Endothelial cell of umbilical vein (primary cell): ENCODE measurements around the gene NDUFA8. TPM values are rescaled to one million over a fixed set of nuclear protein-coding genes. Genes with fewer than 3 reads are reported as not detected.

ENCODE experiments used
- BruUV-seq: library from RNA; stranded (reverse); fragments of 400-500 nt; replicated peaks from 2 replicates; lab custom pipeline; 2021; lab: Mats Ljungman, UMichigan
- CTCF ChIA-PET: fragments of 300-600, 350-600 bp; sonication (Branson Sonifier 250); formaldehyde crosslinking; loops from one replicate; lab custom pipeline; 2021; ENCODE audit warnings: antibody characterized with exemption, inconsistent platforms; lab: Charles Lee
- POLR2A ChIA-PET: fragments of 300-600, 350-600 bp; sonication (Branson Sonifier 250); formaldehyde crosslinking; loops from one replicate; lab custom pipeline; 2021; ENCODE audit warnings: antibody characterized with exemption, inconsistent platforms; lab: Charles Lee
- DNase-seq: peaks from one replicate; pipeline ENCODE4 v3.0.0-alpha.2; 2011; ENCODE audit warnings: low read depth, low spot score
- FAIRE-seq: peaks from 2 replicates; lab custom pipeline; 2011; peaks lifted over from hg19 to GRCh38; lab: Jason Lieb, UNC
- H2AFZ ChIP-seq: 2 replicates; pipeline ENCODE4 v1.6.0; 2012; ENCODE audit warnings: low read depth, low read length, control low read depth, inconsistent platforms
- H3K27ac ChIP-seq: 2 replicates; pipeline ENCODE4 v1.5.1; 2011; ENCODE audit warnings: low read depth, mild to moderate bottlenecking, control low read depth, low read length, moderate library complexity; ENCODE audit not compliant: insufficient read depth
- H3K27me3 ChIP-seq, 2 experiments: 2 replicates each; pipeline versions ENCODE4 v1.6.0 to v1.6.1; 2011; ENCODE audit warnings: low read length in 2 of 2, mixed read lengths in 1 of 2; ENCODE audit not compliant: control insufficient read depth in 2 of 2, insufficient read depth in 2 of 2
- H3K36me3 ChIP-seq, 2 experiments: 2 replicates in 1 of 2; 3 replicates in 1 of 2; pipeline ENCODE4 v1.5.1; 2011; ENCODE audit warnings: low read length in 2 of 2, mild to moderate bottlenecking in 1 of 2, moderate library complexity in 1 of 2; ENCODE audit not compliant: control insufficient read depth in 2 of 2, insufficient read depth in 2 of 2; ENCODE audit errors: extremely low read depth in 1 of 2
- H3K4me1 ChIP-seq: 3 replicates; pipeline ENCODE4 v1.5.1; 2011; ENCODE audit warnings: mild to moderate bottlenecking, low read length; ENCODE audit not compliant: control insufficient read depth, insufficient read depth; ENCODE audit errors: extremely low read depth
- H3K4me2 ChIP-seq: 2 replicates; pipeline ENCODE4 v1.6.1; 2011; ENCODE audit warnings: low read length, control low read depth, mixed read lengths; ENCODE audit not compliant: insufficient read depth
- H3K4me3 ChIP-seq, 3 experiments: fragments of 200-600 bp in 1 of 3; sonication (generic), shearing (Covaris generic) in 1 of 3; replicated peaks in 1 of 3; 2 replicates each; pipeline ENCODE4 v1.5.1; 2011 to 2016; ENCODE audit warnings: control low read depth in 3 of 3, low read length in 3 of 3, mild to moderate bottlenecking in 2 of 3, inconsistent platforms in 1 of 3, low read depth in 1 of 3, moderate library complexity in 1 of 3; ENCODE audit not compliant: insufficient read depth in 1 of 3
- H3K79me2 ChIP-seq: 2 replicates; pipeline ENCODE4 v1.6.0; 2012; ENCODE audit warnings: low read length, inconsistent platforms; ENCODE audit not compliant: control insufficient read depth, insufficient read depth
- H3K9ac ChIP-seq: replicated peaks from 2 replicates; pipeline ENCODE3; 2011; ENCODE audit warnings: low read length, control low read depth; ENCODE audit not compliant: insufficient read depth; ENCODE audit errors: extremely low read depth
- H3K9me1 ChIP-seq: replicated peaks from 3 replicates; pipeline ENCODE4 v1.6.0; 2011; ENCODE audit warnings: mild to moderate bottlenecking, low read length; ENCODE audit not compliant: control insufficient read depth, insufficient read depth; ENCODE audit errors: extremely low read depth
- H3K9me3 ChIP-seq: replicated peaks from 2 replicates; pipeline ENCODE4 v1.5.1; 2012; ENCODE audit warnings: low read length, inconsistent platforms; ENCODE audit not compliant: control insufficient read depth, insufficient read depth
- H4K20me1 ChIP-seq: replicated peaks from 2 replicates; pipeline ENCODE3; 2011; ENCODE audit warnings: mild to moderate bottlenecking, low read length; ENCODE audit not compliant: control insufficient read depth, insufficient read depth; ENCODE audit errors: extremely low read depth
- EZH2 ChIP-seq: IDR thresholded peaks from 2 replicates; pipeline ENCODE4 v1.6.1; 2012; ENCODE audit warnings: borderline replicate concordance, low read depth, mild to moderate bottlenecking, moderate library complexity, low read length, inconsistent platforms; ENCODE audit not compliant: severe bottlenecking
- FOS ChIP-seq: IDR thresholded peaks from 2 replicates; pipeline ENCODE4 v1.6.1; 2011; ENCODE audit warnings: mild to moderate bottlenecking, low read length, moderate library complexity, borderline replicate concordance; ENCODE audit not compliant: insufficient read depth
- GATA2 ChIP-seq: IDR thresholded peaks from 2 replicates; pipeline ENCODE4 v1.7.0; 2011; ENCODE audit warnings: low read depth, mild to moderate bottlenecking, moderate library complexity, mixed read lengths, low read length; ENCODE audit not compliant: insufficient read length, insufficient read depth
- JUN ChIP-seq: IDR thresholded peaks from 2 replicates; pipeline ENCODE4 v1.6.1; 2011; ENCODE audit warnings: borderline replicate concordance, low read depth; ENCODE audit not compliant: insufficient read length, insufficient read depth
- MAX ChIP-seq: IDR thresholded peaks from 2 replicates; pipeline ENCODE4 v1.6.1; 2011; ENCODE audit not compliant: insufficient read depth, insufficient read length
- MYC ChIP-seq: IDR thresholded peaks from one replicate; pipeline ENCODE4 v1.6.1; 2011; ENCODE audit warnings: mild to moderate bottlenecking, low read depth, low read length
- POLR2A ChIP-seq: IDR thresholded peaks from 2 replicates; pipeline ENCODE4 v1.6.1; 2012; ENCODE audit warnings: low read depth, mild to moderate bottlenecking, control low read depth, low read length
- POLR2AphosphoS5 ChIP-seq: IDR thresholded peaks from 2 replicates; pipeline ENCODE4 v1.6.1; 2012; ENCODE audit warnings: low read depth, mild to moderate bottlenecking, control low read depth, low read length, moderate library complexity; ENCODE audit not compliant: insufficient read depth
- dilution Hi-C: fragments of 300-500 bp; cut with MboI; formaldehyde crosslinking; loops from one replicate; pipeline ENCODE4 v1.15.0; 2019; ENCODE audit warnings: low sequenced_read_pairs; ENCODE audit not compliant: extremely low pct_ligation_motif_present
- intact Hi-C: fragments of 100-400 bp; cut with micrococcal nuclease; formaldehyde crosslinking; loops from one replicate; pipeline ENCODE4 v1.10.0; 2022
- polyA plus RNA-seq, 4 experiments: library from polyadenylated mRNA; depleted of rRNA in 3 of 4; stranded (reverse) in 3 of 4; unstranded in 1 of 4; fragments of >200 nt; gene quantifications; 2 replicates each; pipeline versions ENCODE4 v1.2.1 to v1.2.3, GENCODE V29; 2011 to 2012; ENCODE audit warnings: missing spikeins in 1 of 4
- total RNA-seq: library from RNA; stranded (reverse); gene quantifications from 2 replicates; pipeline ENCODE4 v1.2.3, GENCODE V29; 2021
- TF ChIP-seq, protein P1 (sequence below), 2 donors: IDR thresholded peaks; 1 replicate in 1 of 2; 2 replicates in 1 of 2; pipeline ENCODE4 v1.5.1; 2011; ENCODE audit warnings: low read length in 2 of 2, mild to moderate bottlenecking in 2 of 2, moderate library complexity in 2 of 2, control low read depth in 1 of 2, inconsistent platforms in 1 of 2, low read depth in 1 of 2; ENCODE audit not compliant: insufficient read depth in 1 of 2; ENCODE audit errors: extremely low read depth in 1 of 2

The NDUFA8 gene
- total and polyA plus RNA-seq, 2 donors (not counting 3 experiments of a cell fraction or from before 2014, with no cell fraction given), result 68.2 to 100 TPM

DNA sequence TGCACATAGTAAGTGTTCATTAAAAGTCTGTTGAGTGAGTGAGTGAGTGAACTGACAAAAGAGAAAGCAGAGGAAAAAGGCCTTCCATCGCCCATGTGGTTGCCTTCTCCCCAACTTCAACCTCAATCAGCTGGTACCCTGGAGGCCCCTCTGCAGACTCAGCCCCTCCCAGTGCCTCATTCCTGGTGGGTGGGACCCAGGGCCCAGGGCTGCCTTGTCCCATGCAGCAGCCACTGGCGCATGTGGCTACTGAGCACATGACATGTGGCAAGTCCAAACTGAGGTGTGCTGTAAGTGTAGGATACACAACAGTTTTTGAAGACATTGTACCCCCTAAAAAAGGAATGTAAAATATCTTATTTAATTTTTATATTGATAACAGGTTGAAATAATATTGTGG, 29.6 kb downstream of the NDUFA8 start:
- no peaks in the 10 kb centered on the region for H3K9me3 ChIP-seq
- H3K27ac ChIP-seq, result no peak overlapping the region
- no peak for FAIRE-seq
- H3K4me3 ChIP-seq, result no peak overlapping the region
- H3K36me3 ChIP-seq, result no peaks in the 10 kb centered on the region
- TF ChIP-seq POLR2A, result no peak
- TF ChIP-seq MYC, result no peak
- no peak for TF ChIP-seq JUN
- no peak for TF ChIP-seq GATA2
- TF ChIP-seq FOS, result no peak
- TF ChIP-seq MAX, result no peak
- TF ChIP-seq, protein P1, sequence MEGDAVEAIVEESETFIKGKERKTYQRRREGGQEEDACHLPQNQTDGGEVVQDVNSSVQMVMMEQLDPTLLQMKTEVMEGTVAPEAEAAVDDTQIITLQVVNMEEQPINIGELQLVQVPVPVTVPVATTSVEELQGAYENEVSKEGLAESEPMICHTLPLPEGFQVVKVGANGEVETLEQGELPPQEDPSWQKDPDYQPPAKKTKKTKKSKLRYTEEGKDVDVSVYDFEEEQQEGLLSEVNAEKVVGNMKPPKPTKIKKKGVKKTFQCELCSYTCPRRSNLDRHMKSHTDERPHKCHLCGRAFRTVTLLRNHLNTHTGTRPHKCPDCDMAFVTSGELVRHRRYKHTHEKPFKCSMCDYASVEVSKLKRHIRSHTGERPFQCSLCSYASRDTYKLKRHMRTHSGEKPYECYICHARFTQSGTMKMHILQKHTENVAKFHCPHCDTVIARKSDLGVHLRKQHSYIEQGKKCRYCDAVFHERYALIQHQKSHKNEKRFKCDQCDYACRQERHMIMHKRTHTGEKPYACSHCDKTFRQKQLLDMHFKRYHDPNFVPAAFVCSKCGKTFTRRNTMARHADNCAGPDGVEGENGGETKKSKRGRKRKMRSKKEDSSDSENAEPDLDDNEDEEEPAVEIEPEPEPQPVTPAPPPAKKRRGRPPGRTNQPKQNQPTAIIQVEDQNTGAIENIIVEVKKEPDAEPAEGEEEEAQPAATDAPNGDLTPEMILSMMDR (IDR thresholded peaks at IDR 0.05; ENCODE audit: extremely low read depth in 1 of 2, insufficient read depth in 1 of 2, low read depth in 1 of 2, low read length in 2 of 2), result no peak
- no peak for TF ChIP-seq EZH2
- no peak for TF ChIP-seq POLR2AphosphoS5
- H3K27me3 ChIP-seq, result no peaks in the 10 kb centered on the region
- no peaks in the 10 kb centered on the region for H3K79me2 ChIP-seq
- peaks cover 39% of the 10 kb centered on the region for H3K4me1 ChIP-seq
- H2AFZ ChIP-seq, result no peak overlapping the region
- no peak overlapping the region for H3K9ac ChIP-seq
- BruUV-seq, result no TSS peak
- ChIA-PET POLR2A (no interaction called here), CTCF (interaction anchor here (3.6 to 14.3 kb wide), 2 partner anchors 14 to 220 kb away, joined by 33 to 576 read pairs; no protein-coding TSS in a partner anchor)
- intact Hi-C loops, result loop anchor here (2.0 kb wide), 1 partner anchor 39 kb away; no protein-coding TSS in a partner anchor
- H3K9me1 ChIP-seq, result no peaks in the 10 kb centered on the region
- no peaks in the 10 kb centered on the region for H4K20me1 ChIP-seq
- dilution Hi-C loops, result no loop called here
- no peak overlapping the region for H3K4me2 ChIP-seq
- DNase-seq, result no peak
